ENCODE results near the gene CSNK1G1.

The CSNK1G1 gene

GRCh38 chr15:64117759-64118487 is 238.1 kb downstream of the CSNK1G1 start:
- Mint-ChIP-seq H3K36me3 (ENCODE audit: low read depth) (peaks cover 59% of the 10 kb centered on the region), H3K4me3 (no peak overlapping the region), H3K9me3 (no peaks in the 10 kb centered on the region), H3K4me1 (peaks cover 7% of the 10 kb centered on the region), H3K27me3 (ENCODE audit: low read depth, poor library complexity) (no peaks in the 10 kb centered on the region), H3K27ac (no peak overlapping the region)
- DNase-seq, result no peak
- TF ChIP-seq CTCF (IDR thresholded peaks at IDR 0.05), result no peak

Measured in nephron progenitor cell (in vitro differentiated cells).